ENCODE results near the gene PCNX1.
A peak's percentile ranks its signal among the peaks of the same experiment; 100 is the strongest.
"Not testable (repeated sequence)": the region's sequence is repeated elsewhere in the genome, so short reads cannot be mapped to it uniquely, and the experiment has no call there.

The PCNX1 gene

GRCh38 chr14:70907176-70907995, at the start of gene PCNX1:
Gene PCNX1, plus strand, starts transcription at chr14:70907459. Its CDS starts 392 bp downstream, at chr14:70907851.
- peak; percentile 82 for DNase-seq (ENCODE audit: low read depth)

DNA sequence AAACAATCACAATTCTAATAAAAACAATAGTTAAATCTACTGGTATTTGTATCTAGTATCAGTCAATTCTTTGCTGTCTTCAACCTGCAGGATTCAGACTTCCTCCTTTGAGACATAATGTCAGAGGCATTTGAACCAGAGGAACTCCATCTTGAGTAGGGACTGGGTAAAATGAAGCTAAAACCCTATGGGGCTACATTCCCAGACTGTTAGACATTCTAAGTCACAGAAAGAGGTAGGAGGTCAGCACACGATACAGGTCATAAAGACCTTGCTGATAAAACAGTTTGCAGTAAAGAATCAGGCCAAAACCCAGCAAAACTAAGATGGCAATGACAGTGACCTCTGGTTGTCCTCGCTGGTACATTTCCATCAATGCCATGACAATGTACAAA, 49.8 kb upstream of the PCNX1 start:
- no peak for DNase-seq (ENCODE audit: low read depth)

- DNase-seq (ENCODE audit: low read depth) = no peak
Observed at GRCh38 chr14:70858641-70859040, 48.6 kb upstream of the PCNX1 start.

DNA sequence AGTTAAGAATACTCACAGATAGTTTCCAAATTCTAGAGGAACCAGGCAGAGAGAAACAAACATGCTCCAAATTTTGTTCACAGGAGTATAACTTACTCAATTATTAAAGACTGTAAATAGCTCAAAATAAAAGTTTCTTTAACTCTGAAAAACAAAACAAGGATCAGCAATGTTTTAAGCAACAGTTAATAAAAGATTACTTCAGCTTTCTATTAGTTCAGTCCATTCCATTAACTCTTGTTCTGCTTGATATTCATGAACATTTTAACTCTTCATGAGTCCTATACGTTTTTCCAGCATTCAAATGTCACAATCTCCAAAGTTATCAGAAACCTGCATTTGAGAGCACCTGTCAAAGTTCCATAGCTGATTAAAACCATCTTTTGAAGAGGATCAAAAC, 40.3 kb upstream of the PCNX1 start:
- DNase-seq (ENCODE audit: low read depth) = not testable (repeated sequence)

- no peak for DNase-seq (ENCODE audit: low read depth)
Observed at GRCh38 chr14:70871001-70871400, 36.3 kb upstream of the PCNX1 start.

GRCh38 chr14:70871863-70872677, 35.2 kb upstream of the PCNX1 start:
- no peak for DNase-seq (ENCODE audit: low read depth)

- no peak for DNase-seq (ENCODE audit: low read depth)
Observed at GRCh38 chr14:70872678-70873020, 34.6 kb upstream of the PCNX1 start.

DNA sequence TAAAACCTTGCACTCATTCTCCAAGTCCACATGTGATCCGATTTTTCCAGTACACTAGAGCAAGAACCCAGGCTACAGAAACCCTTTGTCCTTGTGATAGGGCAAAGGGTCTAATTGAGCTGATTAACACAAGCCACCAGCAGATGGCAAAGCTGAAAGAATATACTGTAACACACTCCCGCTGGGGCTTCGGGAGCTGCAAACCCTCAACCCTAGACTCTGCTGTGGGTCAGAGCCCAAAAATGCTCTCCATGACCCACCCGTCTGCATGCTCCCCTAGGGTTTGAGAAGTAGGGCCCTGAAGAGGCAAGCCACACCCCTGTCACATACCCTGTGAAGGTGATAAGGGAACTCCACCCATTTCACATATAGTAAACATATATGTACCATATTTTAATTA, 33.6 kb upstream of the PCNX1 start:
- no peak for DNase-seq (ENCODE audit: low read depth)

- DNase-seq (ENCODE audit: low read depth) = not testable (repeated sequence)
Observed at GRCh38 chr14:70875811-70876460, 31.3 kb upstream of the PCNX1 start.

DNA sequence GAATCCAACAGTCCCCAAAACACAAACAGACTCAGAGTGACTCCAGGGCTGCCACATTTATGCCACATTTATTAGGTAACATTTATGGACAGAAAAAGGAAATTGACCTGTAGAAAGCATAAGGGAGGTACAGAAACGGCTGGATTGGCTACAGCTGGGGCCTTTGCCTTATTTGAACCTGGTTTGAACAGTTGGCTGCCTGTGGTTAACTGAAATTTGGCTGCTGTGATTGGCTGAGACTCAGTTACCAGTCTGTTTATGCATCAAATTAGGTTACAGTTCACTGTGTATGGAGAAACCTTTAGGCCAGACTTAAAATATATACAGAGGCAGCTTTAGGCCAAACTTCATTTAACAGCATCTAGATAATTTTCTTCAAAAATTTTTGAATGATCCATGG, 27.8 kb upstream of the PCNX1 start:
- no peak for DNase-seq (ENCODE audit: low read depth)

DNA sequence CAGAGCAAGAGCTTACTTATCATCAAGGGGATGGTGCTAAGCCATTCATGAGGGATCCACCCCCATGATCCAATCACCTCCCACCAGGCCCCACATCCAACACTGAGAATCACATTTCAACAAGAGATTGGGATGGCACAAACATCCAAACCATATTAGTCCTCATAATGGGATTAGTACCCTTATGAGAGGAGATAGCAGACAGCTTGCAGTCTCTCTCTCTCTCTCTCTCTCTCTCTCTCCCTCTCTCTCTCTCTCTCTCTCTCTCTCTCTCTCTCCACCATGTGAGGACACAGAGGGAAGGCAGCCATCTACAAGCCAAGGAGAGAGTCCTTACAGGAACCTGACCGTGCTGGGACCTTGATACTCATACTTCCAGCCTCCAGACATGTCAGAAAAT, 26.4 kb upstream of the PCNX1 start:
- DNase-seq (ENCODE audit: low read depth) = not testable (repeated sequence)

DNA sequence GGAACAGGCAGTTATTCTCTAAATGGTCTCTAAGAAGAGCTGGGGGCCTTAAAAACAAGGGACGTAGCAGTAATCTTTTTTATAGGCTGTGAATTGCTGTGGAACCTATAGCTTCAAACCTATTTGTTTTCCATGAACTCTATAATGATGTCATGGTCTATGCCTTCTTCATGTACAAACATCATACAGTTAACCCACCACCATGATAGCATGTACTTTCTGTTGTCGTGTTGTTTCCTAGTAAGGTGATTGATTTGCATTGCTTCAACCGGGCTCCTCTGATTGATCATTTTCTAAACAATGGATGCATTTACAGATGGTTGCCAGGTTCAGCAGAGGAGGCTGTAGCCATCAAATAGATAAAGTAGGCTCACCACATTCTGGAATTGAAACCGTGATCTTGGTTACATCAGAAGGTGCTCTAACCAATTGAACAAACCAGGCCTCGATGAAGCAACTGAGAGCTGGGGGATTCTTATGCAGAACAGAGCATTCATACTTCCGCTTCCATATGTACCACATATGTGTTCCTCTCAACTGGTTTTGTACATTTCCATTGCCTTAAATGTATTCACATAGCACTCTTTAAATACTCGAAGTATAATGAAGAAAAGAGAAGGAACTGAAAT, 25.6 kb upstream of the PCNX1 start:
- no peak for DNase-seq (ENCODE audit: low read depth)

DNA sequence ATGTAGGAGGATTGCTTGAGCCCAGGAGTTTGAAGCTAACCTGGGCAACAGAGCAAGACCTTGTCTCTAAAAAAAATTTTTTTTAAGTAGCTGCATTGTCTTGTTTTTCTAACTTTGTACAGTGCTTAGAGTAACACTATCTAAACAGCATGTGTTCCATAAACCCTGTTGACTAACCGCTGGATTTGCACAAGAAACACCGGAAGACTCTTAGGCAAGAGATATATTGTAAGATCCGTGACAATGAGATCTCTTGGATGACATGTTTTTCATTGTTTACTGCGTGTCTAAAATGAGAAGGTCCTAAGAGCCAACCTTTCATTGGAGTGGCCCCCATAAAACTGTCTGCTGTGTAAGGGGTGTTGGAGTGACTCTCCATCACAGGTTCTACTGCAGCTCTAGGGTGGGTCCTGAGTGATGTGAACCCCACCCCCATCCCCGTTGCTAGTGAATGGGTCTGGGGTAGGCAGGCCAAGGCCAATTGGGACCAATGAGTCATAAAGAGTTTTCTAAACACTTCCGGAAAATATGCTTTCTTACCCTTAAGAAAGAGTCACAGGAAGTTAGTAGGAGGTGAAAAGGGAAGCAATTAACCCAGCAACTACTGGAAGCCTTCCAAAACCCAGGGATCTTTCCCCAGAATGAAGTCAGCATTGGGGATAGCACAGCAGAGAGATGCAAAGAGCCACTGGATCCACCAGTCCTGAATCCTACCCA, 24.3 kb upstream of the PCNX1 start:
- no peak for DNase-seq (ENCODE audit: low read depth)

DNA sequence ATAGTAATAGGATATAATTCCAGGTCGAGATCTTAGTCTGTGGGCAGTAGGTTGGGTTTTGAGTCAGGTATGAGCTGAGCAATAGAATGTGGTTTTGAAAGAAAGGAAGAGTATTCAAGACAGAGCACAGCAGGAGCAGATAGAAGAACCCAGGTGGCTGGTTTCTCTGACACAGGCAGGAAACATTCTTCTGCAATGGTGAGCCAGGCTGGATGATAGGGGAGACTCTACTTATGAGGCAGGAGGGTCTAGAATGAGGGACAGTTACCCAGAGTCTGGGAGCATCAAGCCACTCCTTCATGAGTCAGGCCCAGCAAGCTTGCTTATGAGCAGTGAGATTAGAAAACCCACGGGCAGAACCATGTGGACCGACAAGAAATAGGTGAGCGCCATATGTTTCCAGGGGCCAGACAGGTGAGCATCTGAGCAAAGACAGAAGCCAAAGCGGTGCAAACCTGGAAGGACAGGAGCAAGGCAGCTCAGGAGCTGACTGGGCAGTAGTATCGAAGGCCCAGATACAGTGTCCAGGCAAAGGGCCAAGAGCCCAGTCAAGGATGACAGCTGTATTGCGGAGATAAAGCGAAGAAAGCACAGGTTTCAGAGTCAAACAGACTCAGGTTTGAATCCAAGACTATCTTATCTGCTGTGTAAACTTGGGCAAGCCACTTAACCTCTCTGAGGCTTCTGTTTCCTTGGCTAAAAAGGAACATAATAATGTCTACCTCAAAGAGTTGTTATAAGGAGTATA, 22.5 kb upstream of the PCNX1 start:
- no peak for DNase-seq (ENCODE audit: low read depth)

DNA sequence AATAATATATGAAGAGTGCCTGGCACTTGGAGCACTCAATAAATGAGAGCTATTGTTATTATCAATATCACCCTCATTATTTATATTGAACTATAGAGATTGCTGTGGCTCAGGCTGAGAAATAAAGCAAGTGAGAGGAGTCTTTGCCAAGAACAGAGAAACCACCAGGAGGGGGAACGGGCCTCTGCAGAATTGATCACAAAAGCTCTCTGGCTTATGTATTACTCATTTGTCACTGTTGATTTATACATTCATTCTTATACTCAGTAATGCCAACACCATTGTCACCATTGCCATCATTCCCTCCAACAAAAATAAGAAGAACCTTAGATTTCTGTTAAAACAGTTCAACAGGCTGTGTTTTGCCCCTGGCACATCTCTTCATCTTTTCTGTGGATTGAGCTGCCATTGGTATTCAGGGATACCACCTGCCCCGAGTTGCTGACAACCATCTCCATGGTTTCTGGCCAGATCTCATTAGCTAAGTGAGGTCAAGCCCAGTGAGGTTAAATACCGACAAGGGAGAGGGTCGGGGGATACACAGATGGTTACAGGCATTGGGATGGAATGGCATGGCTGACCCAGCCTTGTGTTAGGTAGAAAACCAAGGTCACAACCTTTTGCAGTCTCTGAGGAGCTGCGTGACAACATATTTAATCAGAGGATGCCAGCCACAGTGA, 21.8 kb upstream of the PCNX1 start:
- DNase-seq (ENCODE audit: low read depth) = no peak

DNA sequence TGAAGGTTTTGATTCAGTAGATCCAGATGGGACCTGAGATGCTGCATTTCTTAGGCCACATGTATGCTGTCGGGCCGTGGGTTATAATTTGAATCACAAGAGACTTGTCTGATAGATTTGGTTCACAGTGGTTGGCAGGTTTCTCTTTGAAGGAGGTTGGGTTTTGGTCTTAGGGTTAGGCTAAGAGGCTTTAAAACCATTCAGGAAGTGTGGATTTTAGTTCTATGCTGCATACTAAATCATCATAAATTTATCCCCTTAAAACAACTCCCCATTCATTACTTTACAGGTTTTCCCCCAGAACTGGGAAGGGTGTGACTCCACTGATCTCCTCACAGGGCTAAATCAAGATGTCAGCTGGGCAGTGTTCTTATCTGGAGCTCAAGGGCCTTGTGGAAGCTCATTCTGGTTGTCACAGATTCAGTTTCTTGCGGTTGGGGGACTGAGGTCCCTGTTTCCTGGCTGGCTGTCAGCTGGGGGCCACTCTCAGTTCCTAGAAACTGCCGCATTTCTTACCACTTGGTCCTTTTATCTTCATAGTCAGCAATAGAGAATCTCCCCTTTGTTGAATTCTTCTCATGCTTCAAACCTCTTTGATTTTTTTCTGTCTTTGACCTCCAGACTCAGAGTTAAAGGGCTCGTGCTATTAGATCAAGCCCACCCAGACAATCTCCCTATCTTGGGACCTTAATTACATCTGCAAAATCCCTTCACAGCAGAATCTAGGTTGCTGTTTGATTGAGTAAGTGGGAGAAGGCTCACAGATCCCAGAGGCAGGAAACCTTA, 20.6 kb upstream of the PCNX1 start:
- no peak for DNase-seq (ENCODE audit: low read depth)

DNA sequence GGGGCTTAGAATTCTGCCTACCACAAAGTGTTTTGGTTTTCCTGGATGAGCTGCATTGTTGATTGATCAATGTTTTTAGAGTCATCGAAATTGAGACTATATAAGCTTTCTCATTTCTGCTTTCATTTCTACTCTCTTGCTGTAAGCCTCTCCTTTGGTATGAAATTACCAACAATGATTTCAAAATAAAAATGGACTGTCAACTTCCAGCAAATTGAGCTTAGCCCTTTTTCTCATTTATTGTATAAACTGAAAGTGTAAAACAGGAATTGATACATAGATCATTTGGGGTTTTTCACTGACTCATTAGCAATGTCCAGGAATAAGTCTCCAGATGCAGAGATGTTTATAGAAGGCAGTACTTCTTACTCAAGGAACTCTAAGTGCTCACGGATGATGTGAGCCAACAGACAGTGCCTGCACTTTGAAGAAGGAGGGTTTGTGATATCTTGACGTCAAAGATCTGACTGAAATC, 20.0 kb upstream of the PCNX1 start:
- no peak for DNase-seq (ENCODE audit: low read depth)

GRCh38 chr14:70887737-70888499, 19.3 kb upstream of the PCNX1 start:
- no peak for DNase-seq (ENCODE audit: low read depth)

Measured in activated T-helper 9 cell treated with anti-CD3 and anti-CD28 coated beads, Interleukin-2, amount 50 U/mL, for 16 hours (primary cell).